GM19023 (cell line): ENCODE data around the gene CCNF.
"Not testable (repeated sequence)": the region's sequence is repeated elsewhere in the genome, so short reads cannot be mapped to it uniquely, and the experiment has no call there.

ENCODE experiments used
- ATAC-seq: cut with Tn5 transposase; IDR thresholded peaks from one replicate; pipeline ENCODE4 v1.9.1; 2021; ENCODE audit warnings: mild to moderate bottlenecking, moderate library complexity; ENCODE audit not compliant: unreplicated experiment

Gene CCNF

GRCh38 chr16:2427526-2427925, 1.7 kb upstream of the CCNF start:
- no peak for ATAC-seq

GRCh38 chr16:2428051-2428783, 1.0 kb upstream of the CCNF start:
- ATAC-seq, result peak; percentile 13

- no peak for ATAC-seq
Measured at GRCh38 chr16:2428784-2429033, 538 bp upstream of the CCNF start.

GRCh38 chr16:2429771-2430663, 770 bp downstream of the CCNF start:
- peak; percentile 8 for ATAC-seq

- ATAC-seq, result no peak
Measured at GRCh38 chr16:2432286-2432685, 3.0 kb downstream of the CCNF start.

GRCh38 chr16:2432801-2433505, 3.7 kb downstream of the CCNF start:
- ATAC-seq, result no peak

GRCh38 chr16:2435236-2435635, 6.0 kb downstream of the CCNF start:
- ATAC-seq, result not testable (repeated sequence)

- ATAC-seq, result no peak
Measured at GRCh38 chr16:2436110-2436509, 6.9 kb downstream of the CCNF start.

- ATAC-seq, result no peak
Measured at GRCh38 chr16:2437032-2437790, 8.0 kb downstream of the CCNF start.

GRCh38 chr16:2438121-2438520, 8.9 kb downstream of the CCNF start:
- no peak for ATAC-seq

GRCh38 chr16:2439598-2439997, 10.4 kb downstream of the CCNF start:
- no peak for ATAC-seq

GRCh38 chr16:2441143-2441804, 12.0 kb downstream of the CCNF start:
- not testable (repeated sequence) for ATAC-seq

GRCh38 chr16:2443555-2443954, 14.3 kb downstream of the CCNF start:
- ATAC-seq, result no peak

GRCh38 chr16:2447920-2448583, 18.8 kb downstream of the CCNF start:
- no peak for ATAC-seq

- ATAC-seq, result no peak
Measured at GRCh38 chr16:2449118-2449517, 19.9 kb downstream of the CCNF start.

- no peak for ATAC-seq
Measured at GRCh38 chr16:2450535-2450934, 21.3 kb downstream of the CCNF start.

GRCh38 chr16:2450975-2451381, 21.7 kb downstream of the CCNF start:
- ATAC-seq, result no peak

- no peak for ATAC-seq
Measured at GRCh38 chr16:2451851-2452320, 22.6 kb downstream of the CCNF start.

GRCh38 chr16:2452650-2453049, 23.4 kb downstream of the CCNF start:
- ATAC-seq, result no peak
